GM12872 (cell line): Measurements from ENCODE around the gene CELSR1.

Experiments used
- CTCF ChIP-seq: IDR thresholded peaks from 3 replicates; pipeline ENCODE4 v1.5.1; 2011; ENCODE audit warnings: low read depth, mild to moderate bottlenecking, low read length, moderate library complexity; ENCODE audit not compliant: insufficient read depth

Gene CELSR1

GRCh38 chr22:46499805-46500189, 37.6 kb downstream of the CELSR1 start:
- no peak for TF ChIP-seq CTCF

GRCh38 chr22:46491946-46492345, 45.5 kb downstream of the CELSR1 start:
- TF ChIP-seq CTCF = no peak

- no peak for TF ChIP-seq CTCF
Measured at GRCh38 chr22:46490538-46490937, 46.9 kb downstream of the CELSR1 start.

GRCh38 chr22:46486996-46487717, 50.3 kb downstream of the CELSR1 start:
- TF ChIP-seq CTCF = no peak

GRCh38 chr22:46484861-46485595, 52.4 kb downstream of the CELSR1 start:
- no peak for TF ChIP-seq CTCF

- TF ChIP-seq CTCF = no peak
Measured at GRCh38 chr22:46484156-46484860, 53.1 kb downstream of the CELSR1 start.

- no peak for TF ChIP-seq CTCF
Measured at GRCh38 chr22:46483353-46483752, 54.1 kb downstream of the CELSR1 start.
